Coronary artery (tissue), 2 donors: ENCODE measurements around the gene WNK2.
"Not testable (repeated sequence)": the region's sequence is repeated elsewhere in the genome, so short reads cannot be mapped to it uniquely, and the experiment has no call there.

Experiments used
- DNase-seq: peaks from one replicate; pipeline ENCODE4 v3.0.0-alpha.2; 2017; ENCODE audit warnings: low spot score
- H3K27ac ChIP-seq, 2 donors: fragments of 200-600 bp; sonication (generic); one replicate each; pipeline ENCODE4 v1.5.1; 2016 to 2019
- H3K4me3 ChIP-seq: fragments of 200-600 bp; sonication (generic); 2 replicates; pipeline ENCODE4 v1.5.1; 2016; ENCODE audit warnings: mild to moderate bottlenecking, moderate library complexity
- CTCF ChIP-seq: fragments of 200-600 bp; sonication (generic); IDR thresholded peaks from one replicate; pipeline ENCODE4 v1.5.1; 2019; ENCODE audit warnings: antibody characterized with exemption

WNK2 gene

GRCh38 chr9:93326654-93327053 lies 142.7 kb downstream of the WNK2 start:
- no peak for DNase-seq

DNA sequence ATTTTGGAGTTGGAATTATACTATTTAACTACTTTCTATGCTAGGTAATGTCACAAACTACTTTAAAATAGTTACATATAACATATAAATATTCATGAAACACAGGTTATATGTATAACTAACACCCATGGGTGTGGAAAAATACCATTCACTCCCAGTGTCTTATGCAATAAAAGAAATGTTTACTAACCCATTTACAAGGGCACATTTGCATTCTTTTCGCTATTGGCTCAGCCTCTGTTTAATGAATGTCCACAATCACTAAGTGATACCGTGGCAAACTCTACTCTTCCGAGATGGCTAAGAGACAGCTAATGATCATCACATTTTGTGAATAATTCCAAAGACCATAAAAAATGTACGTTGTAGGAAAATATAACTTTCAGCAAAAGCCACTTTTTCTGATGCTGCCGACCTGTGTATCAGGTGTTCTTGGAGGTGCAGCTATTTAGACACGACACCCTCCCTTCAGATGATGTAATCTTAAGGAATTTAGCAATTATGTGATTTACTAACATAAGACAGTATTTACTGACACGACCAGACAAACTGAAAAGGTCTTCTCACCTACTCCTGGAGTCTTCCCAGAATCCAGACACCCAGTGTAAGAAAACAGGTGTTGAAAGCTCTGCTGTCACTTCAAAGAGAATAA lies 145.8 kb downstream of the WNK2 start:
- no peak for TF ChIP-seq CTCF
- Histone ChIP-seq H3K4me3 (no peak overlapping the region), H3K27ac (no peak overlapping the region)
- DNase-seq, result no peak

More at GRCh38 chr9:93326654-93327053, 142.7 kb downstream of the WNK2 start:
- no peak overlapping the region for H3K27ac ChIP-seq
- no peak overlapping the region for H3K4me3 ChIP-seq
- TF ChIP-seq CTCF, result no peak

DNA sequence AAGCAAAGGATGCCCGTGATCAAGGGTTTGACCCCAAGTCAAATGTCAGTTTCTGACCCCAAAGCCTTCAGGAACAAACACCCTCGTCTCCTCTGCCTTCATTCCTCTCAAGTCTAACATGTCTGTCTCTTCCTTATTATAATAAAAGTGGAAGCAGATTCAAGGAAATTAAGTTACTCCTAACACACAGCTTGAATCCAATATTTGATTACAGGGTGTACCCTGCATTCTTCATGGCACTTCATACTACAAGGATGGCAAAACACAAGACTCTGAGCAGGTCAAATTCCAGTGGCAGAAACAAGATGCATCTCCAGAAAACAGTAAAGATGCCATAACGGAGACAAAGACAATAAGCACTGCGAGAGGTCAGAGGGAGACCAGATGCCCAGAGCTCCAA lies 148.4 kb downstream of the WNK2 start:
- no peak overlapping the region for H3K4me3 ChIP-seq
- no peak overlapping the region for H3K27ac ChIP-seq
- DNase-seq, result no peak
- no peak for TF ChIP-seq CTCF

- no peak for DNase-seq
- H3K27ac ChIP-seq, result no peak overlapping the region
- H3K4me3 ChIP-seq, result no peak overlapping the region
- TF ChIP-seq CTCF, result no peak
Observed at GRCh38 chr9:93336720-93337119, 152.8 kb downstream of the WNK2 start.

DNA sequence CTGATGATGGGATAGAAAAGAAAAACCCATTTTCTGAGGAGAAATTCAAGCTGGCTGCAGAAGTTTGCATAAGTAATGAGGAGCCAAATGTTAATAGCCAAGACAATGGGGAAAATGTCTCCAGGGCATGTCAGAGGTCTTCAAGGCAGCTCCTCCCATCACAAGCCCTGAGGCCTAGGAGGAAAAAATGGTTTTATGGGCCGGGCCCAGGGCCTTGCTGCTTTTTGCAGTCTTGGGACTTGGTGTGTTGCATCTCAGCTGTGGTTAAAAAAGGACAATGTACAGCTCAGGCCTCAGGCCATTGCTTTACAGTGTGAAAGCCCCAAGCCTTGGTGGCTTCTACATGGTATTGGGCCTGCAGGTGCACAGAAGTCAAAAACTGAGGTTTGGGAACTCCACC lies 154.3 kb downstream of the WNK2 start:
- DNase-seq, H3K4me3 ChIP-seq, H3K27ac ChIP-seq: not testable (repeated sequence)

GRCh38 chr9:93340091-93340490 lies 156.2 kb downstream of the WNK2 start:
- no peak for DNase-seq
- no peak overlapping the region for H3K4me3 ChIP-seq
- TF ChIP-seq CTCF, result no peak
- H3K27ac ChIP-seq, result no peak overlapping the region

DNA sequence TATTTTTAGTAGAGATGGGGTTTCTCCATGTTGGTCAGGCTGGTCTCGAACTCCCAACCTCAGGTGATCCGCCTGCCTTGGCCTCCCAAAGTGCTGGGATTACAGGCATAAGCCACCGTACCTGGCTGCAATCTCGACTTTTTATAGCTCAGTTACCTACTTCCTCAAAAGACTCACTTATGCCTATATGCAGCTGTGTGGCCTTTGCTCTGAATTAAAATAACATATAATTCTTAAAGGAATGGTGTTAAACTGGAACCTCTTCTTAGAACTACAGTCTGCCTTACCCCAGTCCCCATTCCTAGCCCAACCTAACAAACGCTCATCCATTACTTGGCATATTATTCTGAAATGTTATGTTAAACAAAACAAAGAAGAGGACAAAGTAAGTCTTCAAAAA lies 157.9 kb downstream of the WNK2 start:
- DNase-seq, H3K27ac ChIP-seq, H3K4me3 ChIP-seq: not testable (repeated sequence)

DNA sequence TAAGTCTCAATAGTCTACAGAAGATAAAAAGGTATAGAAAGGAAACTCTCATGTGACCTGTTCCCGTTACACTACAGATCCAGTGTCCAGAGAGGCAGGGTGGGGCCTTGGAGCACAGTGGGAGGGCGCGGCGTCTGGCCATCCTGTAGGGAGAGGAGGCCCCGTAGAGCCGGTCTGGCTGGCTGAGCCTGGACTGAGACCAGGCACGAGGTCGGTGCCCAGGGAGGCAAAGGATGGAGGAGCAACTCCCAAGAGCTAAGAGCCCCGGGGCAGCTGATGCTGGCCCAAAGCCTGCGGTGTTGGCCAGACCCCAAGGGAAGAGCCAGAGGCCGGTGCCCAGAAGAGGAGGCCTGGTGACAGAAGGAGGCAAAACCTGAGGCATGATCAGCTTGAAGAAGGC lies 158.5 kb downstream of the WNK2 start:
- H3K27ac ChIP-seq, H3K4me3 ChIP-seq, DNase-seq: not testable (repeated sequence)

DNA sequence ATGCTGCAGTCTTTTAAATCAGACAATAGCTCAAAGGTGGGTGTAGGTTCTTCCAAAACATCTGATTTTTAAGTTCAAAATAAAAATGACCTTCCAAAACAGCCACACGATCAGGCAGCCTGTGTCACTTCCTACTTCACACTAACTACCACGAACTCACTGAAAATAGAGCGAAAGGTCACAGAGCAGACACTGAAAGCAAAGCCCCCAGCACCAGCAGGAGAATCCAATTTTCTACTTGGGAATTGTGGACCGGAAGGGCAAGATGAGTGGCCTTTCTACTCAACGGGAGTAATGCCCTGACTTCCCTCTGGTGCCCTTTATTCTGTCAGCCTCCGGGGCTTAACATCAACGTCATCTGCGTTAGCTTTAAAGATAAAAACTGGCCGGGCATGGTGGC lies 159.7 kb downstream of the WNK2 start:
- no peak for TF ChIP-seq CTCF
- Histone ChIP-seq H3K27ac (no peak overlapping the region), H3K4me3 (no peak overlapping the region)
- no peak for DNase-seq
